ENCODE measurements around the gene PABPN1L. TPM values are rescaled to one million over a fixed set of nuclear protein-coding genes. Genes with fewer than 3 reads are reported as not detected.
A peak's percentile ranks its signal among the peaks of the same experiment; 100 is the strongest.

PABPN1L gene
- polyA plus RNA-seq, 12 donors: 0.47 TPM; not detected in 11

- DNase-seq: no peak
Measured at GRCh38 chr16:88870608-88871348, 4.3 kb upstream of the PABPN1L start.

- DNase-seq: no peak
Measured at GRCh38 chr16:88869673-88869980, 3.2 kb upstream of the PABPN1L start.

- no peak for DNase-seq
Measured at GRCh38 chr16:88868974-88869672, 2.7 kb upstream of the PABPN1L start.

- no peak for DNase-seq
Measured at GRCh38 chr16:88867581-88868246, 1.3 kb upstream of the PABPN1L start.

- DNase-seq: no peak
Measured at GRCh38 chr16:88865742-88866141, 718 bp downstream of the PABPN1L start.

GRCh38 chr16:88865310-88865709, 1.1 kb downstream of the PABPN1L start:
- no peak for DNase-seq

- no peak for DNase-seq
Measured at GRCh38 chr16:88864521-88864920, 1.9 kb downstream of the PABPN1L start.

- no peak for DNase-seq
Measured at GRCh38 chr16:88864099-88864498, 2.4 kb downstream of the PABPN1L start.

GRCh38 chr16:88863426-88863825, 3.0 kb downstream of the PABPN1L start:
- no peak for DNase-seq

GRCh38 chr16:88862968-88863367, 3.5 kb downstream of the PABPN1L start:
- no peak for DNase-seq

- no peak for DNase-seq
Measured at GRCh38 chr16:88861359-88861758, 5.1 kb downstream of the PABPN1L start.

- DNase-seq: no peak
Measured at GRCh38 chr16:88859381-88860091, 6.9 kb downstream of the PABPN1L start.

GRCh38 chr16:88857728-88858339, 8.6 kb downstream of the PABPN1L start:
- peak; percentile 53 for DNase-seq

GRCh38 chr16:88856828-88857727, 9.4 kb downstream of the PABPN1L start, which contains the start of the genes GALNS and TRAPPC2L:
Gene GALNS, minus strand, starts transcription at chr16:88856947. Its CDS starts 70 bp downstream, at chr16:88856877.
Gene TRAPPC2L, plus strand, starts transcription at chr16:88857127. Its CDS starts 24 bp downstream, at chr16:88857151.
- DNase-seq: peak; percentile 97

- no peak for DNase-seq
Measured at GRCh38 chr16:88856122-88856827, 10.2 kb downstream of the PABPN1L start.

GRCh38 chr16:88855736-88856121, 10.7 kb downstream of the PABPN1L start:
- DNase-seq: no peak

- DNase-seq: no peak
Measured at GRCh38 chr16:88855176-88855575, 11.3 kb downstream of the PABPN1L start.

GRCh38 chr16:88854306-88855111, 12.0 kb downstream of the PABPN1L start:
- no peak for DNase-seq

- DNase-seq: no peak
Measured at GRCh38 chr16:88853325-88853941, 13.0 kb downstream of the PABPN1L start.
